ENCODE measurements around the gene MLYCD. TPM values are rescaled to one million over a fixed set of nuclear protein-coding genes. Genes with fewer than 3 reads are reported as not detected.
A peak's percentile ranks its signal among the peaks of the same experiment; 100 is the strongest.

MLYCD gene
- total RNA-seq (10 to 100 TPM in 3 of 4 donors, 1 to 10 TPM in 1; 9.3 to 16.3 (median 10.8) TPM), polyA plus RNA-seq (1 to 10 TPM; 1.8 to 5.4 (median 3.0) TPM)

GRCh38 chr16:83898463-83899271 lies at the start of gene MLYCD:
MLYCD (plus strand) TSS chr16:83899115; CDS start chr16:83899145, 30 bp downstream.
- WGBS, 2 donors = 6 to 7% methylated on average over 69 of the region's 69 CpGs
- peaks cover 0 to 48% (median 38%) of the 10 kb centered on the region in 4 donors for H3K4me1 ChIP-seq
- intact Hi-C loops (cut with DNase I) = loop anchor here (1.0 to 5.0 kb wide), 3 partner anchors 54 to 86 kb away; partner anchors contain the start of gene OSGIN1
- H3K4me3 ChIP-seq = peak within 1 kb of the TSS; percentile 83 to 94 (median 88)
- no peaks in the 10 kb centered on the region for H3K27me3 ChIP-seq
- H3K36me3 ChIP-seq = no peaks in the 10 kb centered on the region
- DNase-seq = peak; percentile 95
- peak within 1 kb of the TSS; percentile 90 to 98 (median 96) for H3K27ac ChIP-seq
- TF ChIP-seq POLR2AphosphoS5 (IDR thresholded peaks at IDR 0.05) (peak; percentile 51 to 84 (median 64)), EP300 (IDR thresholded peaks at IDR 0.05) (no peak)
- H3K9me3 ChIP-seq = no peaks in the 10 kb centered on the region

GRCh38 chr16:83849421-83849820 lies 49.5 kb upstream of the MLYCD start:
- TF ChIP-seq CTCF (IDR thresholded peaks at IDR 0.05) (no peak), POLR2A (IDR thresholded peaks at IDR 0.05) (no peak), POLR2AphosphoS5 (IDR thresholded peaks at IDR 0.05) (no peak), EP300 (IDR thresholded peaks at IDR 0.05) (no peak)
- intact Hi-C loops (cut with DNase I) = no loop called here
- WGBS, 2 donors = 87 to 90% methylated on average over 6 of the region's 6 CpGs

GRCh38 chr16:83850947-83851346 lies 48.0 kb upstream of the MLYCD start:
- WGBS, 2 donors = 55 to 78% methylated on average over 5 of the region's 5 CpGs
- no peak overlapping the region for H3K4me3 ChIP-seq
- no peaks in the 10 kb centered on the region for H3K27me3 ChIP-seq
- intact Hi-C loops (cut with DNase I) = no loop called here
- no peaks in the 10 kb centered on the region for H3K9me3 ChIP-seq
- H3K27ac ChIP-seq = no peak overlapping the region
- no peaks in the 10 kb centered on the region for H3K4me1 ChIP-seq
- no peak for DNase-seq
- H3K36me3 ChIP-seq = no peaks in the 10 kb centered on the region
- TF ChIP-seq POLR2A (IDR thresholded peaks at IDR 0.05) (no peak), POLR2AphosphoS5 (IDR thresholded peaks at IDR 0.05) (no peak), EP300 (IDR thresholded peaks at IDR 0.05) (no peak), CTCF (IDR thresholded peaks at IDR 0.05) (no peak)

More at GRCh38 chr16:83849421-83849820, 49.5 kb upstream of the MLYCD start:
- Histone ChIP-seq H3K4me1 (no peaks in the 10 kb centered on the region), H3K27me3 (no peaks in the 10 kb centered on the region), H3K9me3 (no peaks in the 10 kb centered on the region), H3K4me3 (no peak overlapping the region), H3K27ac (no peak overlapping the region), H3K36me3 (no peaks in the 10 kb centered on the region)
- no peak for DNase-seq

GRCh38 chr16:83851473-83851872 lies 47.4 kb upstream of the MLYCD start:
- Histone ChIP-seq H3K36me3 (no peaks in the 10 kb centered on the region), H3K4me1 (no peaks in the 10 kb centered on the region), H3K4me3 (no peak overlapping the region), H3K9me3 (no peaks in the 10 kb centered on the region), H3K27me3 (no peaks in the 10 kb centered on the region), H3K27ac (no peak overlapping the region)
- TF ChIP-seq POLR2AphosphoS5 (IDR thresholded peaks at IDR 0.05) (no peak), EP300 (IDR thresholded peaks at IDR 0.05) (no peak), POLR2A (IDR thresholded peaks at IDR 0.05) (no peak), CTCF (IDR thresholded peaks at IDR 0.05) (no peak)
- WGBS, 2 donors = 61 to 79% methylated on average over 4 of the region's 4 CpGs
- intact Hi-C loops (cut with DNase I) = no loop called here
- no peak for DNase-seq

- H3K9me3 ChIP-seq = no peaks in the 10 kb centered on the region
- no peak for DNase-seq
- H3K4me3 ChIP-seq = no peak overlapping the region
- H3K36me3 ChIP-seq = no peaks in the 10 kb centered on the region
- TF ChIP-seq POLR2AphosphoS5 (IDR thresholded peaks at IDR 0.05) (no peak), EP300 (IDR thresholded peaks at IDR 0.05) (no peak), CTCF (IDR thresholded peaks at IDR 0.05) (no peak), POLR2A (IDR thresholded peaks at IDR 0.05) (no peak)
- intact Hi-C loops (cut with DNase I) = no loop called here
- no peak overlapping the region for H3K27ac ChIP-seq
- WGBS, 2 donors = 92 to 93% methylated on average over 11 of the region's 11 CpGs
- H3K27me3 ChIP-seq = no peaks in the 10 kb centered on the region
- H3K4me1 ChIP-seq = no peaks in the 10 kb centered on the region
Observed at GRCh38 chr16:83852774-83853173, 46.1 kb upstream of the MLYCD start.
